Gastroesophageal sphincter (tissue), 3 donors: ENCODE data around the gene KLF15.

Experiments used
- EP300 ChIP-seq: sonication (generic); formaldehyde crosslinking; IDR thresholded peaks from one replicate; pipeline ENCODE4 v1.6.1; 2017; ENCODE audit warnings: antibody characterized with exemption, mild to moderate bottlenecking
- POLR2AphosphoS5 ChIP-seq: sonication (generic); formaldehyde crosslinking; IDR thresholded peaks from one replicate; pipeline ENCODE4 v1.6.1; 2017; ENCODE audit warnings: antibody characterized with exemption
- TF ChIP-seq, protein P1 (sequence below), 4 experiments: fragments of 200-600 bp in 2 of 4; fragments of 450-650 bp in 2 of 4; sonication (generic) in 1 of 4; IDR thresholded peaks; one replicate each; pipeline ENCODE4 v1.5.1; 2017 to 2019; ENCODE audit warnings: antibody characterized with exemption in 4 of 4, mild to moderate bottlenecking in 2 of 4, moderate library complexity in 2 of 4

DNA sequence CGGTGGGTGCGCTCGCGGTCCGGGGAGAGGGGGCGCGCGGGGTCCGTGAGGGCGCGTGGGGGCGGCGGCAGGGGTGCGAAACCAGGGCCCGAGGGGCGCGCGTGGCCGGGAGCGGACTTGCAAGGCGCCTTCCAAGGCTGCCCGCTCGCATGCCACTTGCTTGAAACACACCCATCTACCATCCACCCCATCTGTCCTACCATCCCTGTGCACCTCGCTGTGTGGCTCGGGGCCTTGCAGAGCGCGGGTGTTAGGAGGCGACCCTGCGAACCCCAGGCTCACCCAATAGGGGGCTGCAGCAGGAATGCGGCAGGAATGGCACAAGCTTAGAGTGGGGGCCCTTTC lies 37.7 kb upstream of the KLF15 start:
- TF ChIP-seq, protein P1, sequence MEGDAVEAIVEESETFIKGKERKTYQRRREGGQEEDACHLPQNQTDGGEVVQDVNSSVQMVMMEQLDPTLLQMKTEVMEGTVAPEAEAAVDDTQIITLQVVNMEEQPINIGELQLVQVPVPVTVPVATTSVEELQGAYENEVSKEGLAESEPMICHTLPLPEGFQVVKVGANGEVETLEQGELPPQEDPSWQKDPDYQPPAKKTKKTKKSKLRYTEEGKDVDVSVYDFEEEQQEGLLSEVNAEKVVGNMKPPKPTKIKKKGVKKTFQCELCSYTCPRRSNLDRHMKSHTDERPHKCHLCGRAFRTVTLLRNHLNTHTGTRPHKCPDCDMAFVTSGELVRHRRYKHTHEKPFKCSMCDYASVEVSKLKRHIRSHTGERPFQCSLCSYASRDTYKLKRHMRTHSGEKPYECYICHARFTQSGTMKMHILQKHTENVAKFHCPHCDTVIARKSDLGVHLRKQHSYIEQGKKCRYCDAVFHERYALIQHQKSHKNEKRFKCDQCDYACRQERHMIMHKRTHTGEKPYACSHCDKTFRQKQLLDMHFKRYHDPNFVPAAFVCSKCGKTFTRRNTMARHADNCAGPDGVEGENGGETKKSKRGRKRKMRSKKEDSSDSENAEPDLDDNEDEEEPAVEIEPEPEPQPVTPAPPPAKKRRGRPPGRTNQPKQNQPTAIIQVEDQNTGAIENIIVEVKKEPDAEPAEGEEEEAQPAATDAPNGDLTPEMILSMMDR (IDR thresholded peaks at IDR 0.05) = no peak
- TF ChIP-seq EP300 = no peak
- no peak for TF ChIP-seq POLR2AphosphoS5
